Measurements from ENCODE around the gene OR13H1.
"Not testable (repeated sequence)": the region's sequence is repeated elsewhere in the genome, so short reads cannot be mapped to it uniquely, and the experiment has no call there.

OR13H1 gene

GRCh38 chrX:131571348-131571747, 27.5 kb downstream of the OR13H1 start:
- no peak for DNase-seq (ENCODE audit: low spot score)
- Histone ChIP-seq H3K9me3 (ENCODE audit: severe bottlenecking) (no peaks in the 10 kb centered on the region), H3K4me3 (ENCODE audit: severe bottlenecking) (no peak overlapping the region), H3K27ac (ENCODE audit: poor library complexity, severe bottlenecking) (no peak overlapping the region), H3K36me3 (ENCODE audit: low read depth) (no peaks in the 10 kb centered on the region), H3K27me3 (ENCODE audit: insufficient read depth, poor library complexity, severe bottlenecking) (no peaks in the 10 kb centered on the region), H3K4me1 (ENCODE audit: insufficient read depth, poor library complexity, severe bottlenecking) (no peaks in the 10 kb centered on the region)
- TF ChIP-seq CTCF (IDR thresholded peaks at IDR 0.05; ENCODE audit: poor library complexity, severe bottlenecking), result no peak
- ATAC-seq (ENCODE audit: low read depth), result no peak

- Histone ChIP-seq H3K9me3 (ENCODE audit: severe bottlenecking) (no peaks in the 10 kb centered on the region), H3K4me3 (ENCODE audit: severe bottlenecking) (no peak overlapping the region), H3K36me3 (ENCODE audit: low read depth) (no peaks in the 10 kb centered on the region), H3K4me1 (ENCODE audit: insufficient read depth, poor library complexity, severe bottlenecking) (no peaks in the 10 kb centered on the region), H3K27me3 (ENCODE audit: insufficient read depth, poor library complexity, severe bottlenecking) (no peaks in the 10 kb centered on the region), H3K27ac (ENCODE audit: poor library complexity, severe bottlenecking) (no peak overlapping the region)
- no peak for ATAC-seq (ENCODE audit: low read depth)
- no peak for DNase-seq (ENCODE audit: low spot score)
- TF ChIP-seq CTCF (IDR thresholded peaks at IDR 0.05; ENCODE audit: poor library complexity, severe bottlenecking), result no peak
Measured at GRCh38 chrX:131572372-131573014, 28.6 kb downstream of the OR13H1 start.

- H3K27me3 ChIP-seq (ENCODE audit: insufficient read depth, poor library complexity, severe bottlenecking), result no peaks in the 10 kb centered on the region
- no peak overlapping the region for H3K4me3 ChIP-seq (ENCODE audit: severe bottlenecking)
- TF ChIP-seq CTCF (IDR thresholded peaks at IDR 0.05; ENCODE audit: poor library complexity, severe bottlenecking), result no peak
- H3K36me3 ChIP-seq (ENCODE audit: low read depth), result no peaks in the 10 kb centered on the region
- H3K4me1 ChIP-seq (ENCODE audit: insufficient read depth, poor library complexity, severe bottlenecking), result no peaks in the 10 kb centered on the region
- H3K27ac ChIP-seq (ENCODE audit: poor library complexity, severe bottlenecking), result no peak overlapping the region
- DNase-seq (ENCODE audit: low spot score) (no peak), ATAC-seq (ENCODE audit: low read depth) (no peak)
- H3K9me3 ChIP-seq (ENCODE audit: severe bottlenecking), result no peaks in the 10 kb centered on the region
Measured at GRCh38 chrX:131577413-131577812, 33.5 kb downstream of the OR13H1 start.

GRCh38 chrX:131577999-131578734, 34.3 kb downstream of the OR13H1 start:
- ATAC-seq (ENCODE audit: low read depth), result no peak
- no peak for TF ChIP-seq CTCF (IDR thresholded peaks at IDR 0.05; ENCODE audit: poor library complexity, severe bottlenecking)
- Histone ChIP-seq H3K27ac (ENCODE audit: poor library complexity, severe bottlenecking) (no peak overlapping the region), H3K4me1 (ENCODE audit: insufficient read depth, poor library complexity, severe bottlenecking) (no peaks in the 10 kb centered on the region), H3K9me3 (ENCODE audit: severe bottlenecking) (no peaks in the 10 kb centered on the region), H3K36me3 (ENCODE audit: low read depth) (no peaks in the 10 kb centered on the region), H3K27me3 (ENCODE audit: insufficient read depth, poor library complexity, severe bottlenecking) (no peaks in the 10 kb centered on the region), H3K4me3 (ENCODE audit: severe bottlenecking) (no peak overlapping the region)
- DNase-seq (ENCODE audit: low spot score), result no peak

GRCh38 chrX:131578735-131579367, 35.0 kb downstream of the OR13H1 start:
- not testable (repeated sequence) for H3K4me1 ChIP-seq (ENCODE audit: insufficient read depth, poor library complexity, severe bottlenecking); H3K27ac ChIP-seq (ENCODE audit: poor library complexity, severe bottlenecking); DNase-seq (ENCODE audit: low spot score); H3K27me3 ChIP-seq (ENCODE audit: insufficient read depth, poor library complexity, severe bottlenecking); H3K9me3 ChIP-seq (ENCODE audit: severe bottlenecking); H3K4me3 ChIP-seq (ENCODE audit: severe bottlenecking); H3K36me3 ChIP-seq (ENCODE audit: low read depth); ATAC-seq (ENCODE audit: low read depth)

Measured in RWPE2 (cell line).